ENCODE data around the gene PHF21A.

- TF ChIP-seq CTCF (IDR thresholded peaks at IDR 0.05), result no peak
- TF ChIP-seq EP300 (IDR thresholded peaks at IDR 0.05), result no peak
- no peak for TF ChIP-seq POLR2A (IDR thresholded peaks at IDR 0.05)
These were observed 213.3 kb downstream of the PHF21A start for GRCh38 chr11:45907911-45908370.
